Pancreas (tissue), 10 donors: ENCODE data around the gene SMARCD1. TPM values are rescaled to one million over a fixed set of nuclear protein-coding genes. Genes with fewer than 3 reads are reported as not detected.

Experiments
- ATAC-seq, 4 donors: fragments of 200-7000 bp; cut with Tn5 transposase; one replicate each; pipeline versions ENCODE4 v1.8.0 to v1.9.1; 2020; ENCODE audit warnings: mild to moderate bottlenecking in 4 of 4, moderate library complexity in 4 of 4
- DNase-seq, 6 donors: peaks; one replicate each; pipeline ENCODE4 v3.0.0-alpha.2; 2020
- FAIRE-seq: peaks from 2 replicates; lab custom pipeline; 2012; peaks lifted over from hg19 to GRCh38; lab: Jason Lieb, UNC
- H3K27ac ChIP-seq, 4 donors: fragments of 200-600 bp; sonication (generic); 1 replicate in 3 of 4; 2 replicates in 1 of 4; pipeline versions ENCODE4 v1.5.0 to v1.8.0; 2020
- H3K27me3 ChIP-seq, 4 donors: fragments of 200-600 bp; one replicate each; pipeline ENCODE4 v1.8.0; 2021
- H3K36me3 ChIP-seq, 3 donors: fragments of 200-600 bp; sonication (generic) in 1 of 3; one replicate each; pipeline versions ENCODE4 v1.5.0 to v1.8.0; 2020 to 2021
- H3K4me1 ChIP-seq, 3 donors: fragments of 200-600 bp; one replicate each; pipeline ENCODE4 v1.8.0; 2021
- H3K4me3 ChIP-seq, 4 donors: fragments of 200-600 bp; sonication (generic) in 2 of 4; one replicate each; pipeline versions ENCODE4 v1.5.0 to v1.8.0; 2020 to 2021
- H3K9me3 ChIP-seq, 4 donors: fragments of 200-600 bp; one replicate each; pipeline ENCODE4 v1.8.0; 2021
- WGBS, 2 donors: extraction: QIAGEN DNeasy Blood & Tissue Kit; methylation state at CpG; one replicate each; pipeline ENCODE4 v1.1.7; 2013; 5-methylcytosine and 5-hydroxymethylcytosine counted together
- intact Hi-C, 3 donors: fragments of 100-400 bp; cut with DNase I; formaldehyde crosslinking; loops; one replicate each; pipeline versions ENCODE4 v1.11.1 to v1.14.2; 2022
- polyA plus RNA-seq, 2 donors: library from polyadenylated mRNA; stranded (reverse); fragments of 200-250 nt; gene quantifications; one replicate each; pipeline ENCODE4 v1.2.3, GENCODE V29; 2013
- total RNA-seq, 6 donors: library from RNA; stranded (reverse); fragmentation: NEBNext Ultra II Directional in 4 of 6; extraction: Animal tissue kit (Norgen Biotek cat#: 25700) in 4 of 6; gene quantifications; one replicate each; pipeline versions ENCODE4 v1.2.1 to v1.2.4, GENCODE V29; 2021 to 2023
- TF ChIP-seq, protein P1 (sequence below), 4 donors: fragments of 200-600 bp; sonication (generic) in 3 of 4; IDR thresholded peaks; one replicate each; pipeline versions ENCODE4 v1.5.0 to v1.8.0; 2021; ENCODE audit warnings: antibody characterized with exemption in 4 of 4
- donor health status: healthy with polysubstance abuse.
- donor health status: DM: no; HTN: no; CAD: no; lungs with moderate emphysema.
- donor health status: DM: no; HTN: no; CAD: no.
- donor health status: control.
- donor health status: control.
- donor health status: Bipolar disorder and iron deficiency.
- donor health status: DM: yes; HTN: yes; CAD: no.
- donor health status: DM: no; HTN: no; CAD: no.
- donor health status: DM: no; HTN: no; CAD: no.
- donor health status: DM: yes; HTN: yes; CAD: no.

The SMARCD1 gene
- total and polyA plus RNA-seq, 8 donors, result 12.5 to 22.8 (median 15.4) TPM

DNA sequence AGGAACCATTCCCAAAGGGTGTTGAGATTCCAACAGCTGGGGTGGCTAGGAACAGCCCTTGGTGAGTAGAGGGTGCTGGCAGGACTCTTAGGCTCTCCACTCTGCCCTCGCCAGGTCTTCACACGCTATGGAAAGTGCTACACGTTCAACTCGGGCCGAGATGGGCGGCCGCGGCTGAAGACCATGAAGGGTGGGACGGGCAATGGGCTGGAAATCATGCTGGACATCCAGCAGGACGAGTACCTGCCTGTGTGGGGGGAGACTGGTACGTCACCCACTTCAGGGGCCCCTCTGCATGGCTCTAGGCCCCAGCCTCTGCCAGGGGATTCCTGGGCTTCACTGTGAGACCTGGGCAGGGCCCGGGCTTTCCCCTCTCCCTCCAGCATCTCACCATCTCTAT is 8.0 kb upstream of the SMARCD1 start:
- no peaks in the 10 kb centered on the region for H3K27me3 ChIP-seq
- TF ChIP-seq, protein P1, sequence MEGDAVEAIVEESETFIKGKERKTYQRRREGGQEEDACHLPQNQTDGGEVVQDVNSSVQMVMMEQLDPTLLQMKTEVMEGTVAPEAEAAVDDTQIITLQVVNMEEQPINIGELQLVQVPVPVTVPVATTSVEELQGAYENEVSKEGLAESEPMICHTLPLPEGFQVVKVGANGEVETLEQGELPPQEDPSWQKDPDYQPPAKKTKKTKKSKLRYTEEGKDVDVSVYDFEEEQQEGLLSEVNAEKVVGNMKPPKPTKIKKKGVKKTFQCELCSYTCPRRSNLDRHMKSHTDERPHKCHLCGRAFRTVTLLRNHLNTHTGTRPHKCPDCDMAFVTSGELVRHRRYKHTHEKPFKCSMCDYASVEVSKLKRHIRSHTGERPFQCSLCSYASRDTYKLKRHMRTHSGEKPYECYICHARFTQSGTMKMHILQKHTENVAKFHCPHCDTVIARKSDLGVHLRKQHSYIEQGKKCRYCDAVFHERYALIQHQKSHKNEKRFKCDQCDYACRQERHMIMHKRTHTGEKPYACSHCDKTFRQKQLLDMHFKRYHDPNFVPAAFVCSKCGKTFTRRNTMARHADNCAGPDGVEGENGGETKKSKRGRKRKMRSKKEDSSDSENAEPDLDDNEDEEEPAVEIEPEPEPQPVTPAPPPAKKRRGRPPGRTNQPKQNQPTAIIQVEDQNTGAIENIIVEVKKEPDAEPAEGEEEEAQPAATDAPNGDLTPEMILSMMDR (IDR thresholded peaks at IDR 0.05), result no peak
- ATAC-seq (no peak), FAIRE-seq (no peak), DNase-seq (no peak)
- no peaks in the 10 kb centered on the region for H3K9me3 ChIP-seq
- H3K4me3 ChIP-seq, result no peak overlapping the region
- intact Hi-C loops, result loop anchor here in 2 of 3 donors (5.0 to 10.0 kb wide), 4 partner anchors 95 to 238 kb away; no protein-coding TSS in a partner anchor
- no peak overlapping the region for H3K27ac ChIP-seq
- H3K4me1 ChIP-seq, result no peaks in the 10 kb centered on the region
- 68% methylated on average over 12 of the region's 12 CpGs for WGBS, 2 donors
- H3K36me3 ChIP-seq, result no peaks in the 10 kb centered on the region

- FAIRE-seq (no peak), ATAC-seq (no peak), DNase-seq (no peak)
- Histone ChIP-seq H3K27ac (no peak overlapping the region), H3K9me3 (no peaks in the 10 kb centered on the region), H3K4me1 (no peaks in the 10 kb centered on the region), H3K27me3 (no peaks in the 10 kb centered on the region), H3K36me3 (no peaks in the 10 kb centered on the region), H3K4me3 (no peak overlapping the region)
- intact Hi-C loops, result loop anchor here in 2 of 3 donors (5.0 to 10.0 kb wide), 4 partner anchors 94 to 237 kb away; no protein-coding TSS in a partner anchor
- WGBS, 2 donors, result 78 to 86% methylated on average over 10 of the region's 10 CpGs
- TF ChIP-seq, protein P1 (IDR thresholded peaks at IDR 0.05), result no peak
Measured at GRCh38 chr12:50078281-50078680, 6.9 kb upstream of the SMARCD1 start.

- H3K4me1 ChIP-seq, result peaks cover 0 to 3% (median 0%) of the 10 kb centered on the region in 3 donors
- intact Hi-C loops, result loop anchor here in 2 of 3 donors (5.0 to 10.0 kb wide), 4 partner anchors 93 to 235 kb away; no protein-coding TSS in a partner anchor
- H3K9me3 ChIP-seq, result no peaks in the 10 kb centered on the region
- ATAC-seq, result no peak
- TF ChIP-seq, protein P1 (IDR thresholded peaks at IDR 0.05), result no peak
- DNase-seq, result no peak
- WGBS, 2 donors, result 67 to 73% methylated on average over 5 of the region's 5 CpGs
- H3K36me3 ChIP-seq, result no peaks in the 10 kb centered on the region
- no peak overlapping the region for H3K27ac ChIP-seq
- FAIRE-seq, result no peak
- H3K27me3 ChIP-seq, result no peaks in the 10 kb centered on the region
- no peak overlapping the region for H3K4me3 ChIP-seq
Measured at GRCh38 chr12:50079771-50080170, 5.4 kb upstream of the SMARCD1 start.

DNA sequence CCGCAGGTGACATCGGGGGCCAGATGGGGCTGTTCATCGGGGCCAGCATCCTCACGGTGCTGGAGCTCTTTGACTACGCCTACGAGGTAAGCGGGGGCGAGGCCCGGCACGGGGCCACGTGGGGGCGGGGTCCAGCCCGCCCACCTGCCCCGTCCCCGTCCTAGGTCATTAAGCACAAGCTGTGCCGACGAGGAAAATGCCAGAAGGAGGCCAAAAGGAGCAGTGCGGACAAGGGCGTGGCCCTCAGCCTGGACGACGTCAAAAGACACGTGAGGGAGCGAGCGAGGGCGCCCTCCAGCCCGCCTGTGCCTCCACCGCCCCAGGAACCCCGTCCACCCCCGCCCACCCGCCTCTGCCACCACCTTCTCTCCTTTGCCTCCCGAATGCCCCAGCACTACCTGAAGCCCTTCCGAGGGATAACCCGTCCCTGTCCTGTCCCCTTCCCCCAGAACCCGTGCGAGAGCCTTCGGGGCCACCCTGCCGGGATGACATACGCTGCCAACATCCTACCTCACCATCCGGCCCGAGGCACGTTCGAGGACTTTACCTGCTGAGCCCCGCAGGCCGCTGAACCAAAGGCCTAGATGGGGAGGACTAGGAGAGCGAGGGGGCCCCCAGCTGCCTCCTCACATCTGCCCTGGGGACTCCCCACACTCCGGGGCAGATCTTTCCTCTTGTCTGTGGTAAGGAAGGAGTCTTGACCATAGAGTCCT is 3.9 kb upstream of the SMARCD1 start:
- Histone ChIP-seq H3K27ac (no peak overlapping the region), H3K27me3 (no peaks in the 10 kb centered on the region), H3K4me3 (no peak overlapping the region), H3K9me3 (no peaks in the 10 kb centered on the region), H3K4me1 (peaks cover 0 to 3% (median 0%) of the 10 kb centered on the region in 3 donors), H3K36me3 (no peaks in the 10 kb centered on the region)
- FAIRE-seq, result no peak
- ATAC-seq, result no peak
- TF ChIP-seq, protein P1 (IDR thresholded peaks at IDR 0.05), result no peak
- 43 to 45% methylated on average over 40 to 46 of the region's 46 CpGs for WGBS, 2 donors
- intact Hi-C loops, result no loop called here
- DNase-seq, result no peak

DNA sequence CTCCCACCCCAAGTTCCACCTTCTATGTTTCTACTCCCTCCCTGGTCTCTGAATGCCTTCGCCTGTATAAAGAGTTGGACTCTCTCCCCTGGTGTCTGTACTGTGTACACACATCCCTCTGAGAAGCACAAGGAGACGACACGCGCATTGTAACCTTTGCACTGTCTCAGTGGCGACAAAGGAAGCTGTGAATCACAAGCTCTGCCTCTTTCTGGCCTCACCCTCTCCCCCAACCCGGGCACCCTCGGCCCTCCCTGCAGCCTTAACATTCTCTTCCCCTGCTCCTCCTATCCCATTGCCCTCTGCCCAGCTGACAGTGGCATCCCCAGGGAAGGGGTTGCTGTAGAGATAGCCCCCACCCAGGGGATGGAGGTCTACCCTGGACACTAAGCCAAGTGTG is 2.5 kb upstream of the SMARCD1 start:
- no peaks in the 10 kb centered on the region for H3K9me3 ChIP-seq
- ATAC-seq, result no peak
- peaks cover 0 to 3% (median 0%) of the 10 kb centered on the region in 3 donors for H3K36me3 ChIP-seq
- no peak overlapping the region for H3K4me3 ChIP-seq
- DNase-seq, result no peak
- H3K27me3 ChIP-seq, result no peaks in the 10 kb centered on the region
- TF ChIP-seq, protein P1 (IDR thresholded peaks at IDR 0.05), result no peak
- WGBS, 2 donors, result 60 to 64% methylated on average over 7 of the region's 7 CpGs
- peaks cover 0 to 3% (median 0%) of the 10 kb centered on the region in 3 donors for H3K4me1 ChIP-seq
- no peak overlapping the region for H3K27ac ChIP-seq
- no peak for FAIRE-seq
- intact Hi-C loops, result no loop called here
